PC-9 (cell line): ENCODE results near the gene XRCC6. TPM values are rescaled to one million over a fixed set of nuclear protein-coding genes. Genes with fewer than 3 reads are reported as not detected.
"Not testable (repeated sequence)": the region's sequence is repeated elsewhere in the genome, so short reads cannot be mapped to it uniquely, and the experiment has no call there.

Experiments
- BruUV-seq: library from RNA; stranded (reverse); fragments of 400-500 nt; replicated peaks from 2 replicates; lab custom pipeline; 2021; lab: Mats Ljungman, UMichigan
- CTCF ChIA-PET: fragments of 300-600 bp; sonication (Branson Sonifier 250); formaldehyde crosslinking; loops from one replicate; lab custom pipeline; 2022; ENCODE audit warnings: antibody characterized with exemption; lab: Charles Lee
- POLR2A ChIA-PET: fragments of 300-600 bp; sonication (Branson Sonifier 250); formaldehyde crosslinking; loops from one replicate; lab custom pipeline; 2022; ENCODE audit warnings: antibody characterized with exemption; ENCODE audit not compliant: unreplicated experiment; lab: Charles Lee
- DNase-seq, 2 experiments: peaks; one replicate each; pipeline versions ENCODE4 v3.0.0 to v3.0.0-alpha.2; 2015 to 2022; ENCODE audit warnings: mixed read lengths in 1 of 2
- H2AFZ ChIP-seq: fragments of 200-600 bp; sonication (generic); 2 replicates; pipeline ENCODE4 v1.8.1; 2017; ENCODE audit warnings: antibody characterized with exemption
- H3F3A ChIP-seq: fragments of 200-600 bp; sonication (generic); 2 replicates; pipeline ENCODE4 v1.8.1; 2017; ENCODE audit warnings: antibody characterized with exemption, mild to moderate bottlenecking, low read depth; ENCODE audit not compliant: insufficient read depth
- H3K27ac ChIP-seq: fragments of 200-600 bp; sonication (generic); 2 replicates; pipeline ENCODE4 v1.6.1; 2016; ENCODE audit warnings: mixed run types
- H3K27me3 ChIP-seq: fragments of 200-600 bp; sonication (generic); 2 replicates; pipeline ENCODE4 v1.6.1; 2016; ENCODE audit warnings: low read depth, mixed run types; ENCODE audit not compliant: insufficient read depth
- H3K36me3 ChIP-seq: fragments of 200-600 bp; sonication (generic); 2 replicates; pipeline ENCODE4 v1.6.1; 2016; ENCODE audit warnings: low read depth, mixed run types
- H3K4me1 ChIP-seq: fragments of 200-600 bp; sonication (generic); replicated peaks from 2 replicates; pipeline ENCODE4 v1.6.1; 2016; ENCODE audit warnings: mixed run types; ENCODE audit not compliant: insufficient read depth
- H3K4me2 ChIP-seq: fragments of 200-600 bp; sonication (generic); 2 replicates; pipeline ENCODE4 v1.6.1; 2017; ENCODE audit warnings: mixed run types
- H3K4me3 ChIP-seq: fragments of 200-600 bp; sonication (generic); 2 replicates; pipeline ENCODE4 v1.6.1; 2016; ENCODE audit warnings: mixed run types
- H3K79me2 ChIP-seq: fragments of 200-600 bp; sonication (generic); 2 replicates; pipeline ENCODE4 v1.6.1; 2017; ENCODE audit warnings: low read depth, mixed run types
- H3K9me2 ChIP-seq: fragments of 200-600 bp; sonication (generic); 2 replicates; pipeline ENCODE4 v1.8.1; 2017; ENCODE audit warnings: mild to moderate bottlenecking; ENCODE audit not compliant: insufficient read depth
- H3K9me3 ChIP-seq: fragments of 200-600 bp; sonication (generic); 2 replicates; pipeline ENCODE4 v1.8.1; 2016; ENCODE audit warnings: low read depth; ENCODE audit not compliant: insufficient read depth
- H4K20me1 ChIP-seq: fragments of 200-600 bp; sonication (generic); 2 replicates; pipeline ENCODE4 v1.8.1; 2017; ENCODE audit not compliant: insufficient read depth
- EZH2 ChIP-seq: fragments of 200-600 bp; sonication (generic); IDR thresholded peaks from 2 replicates; pipeline ENCODE4 v1.8.0; 2017; ENCODE audit warnings: antibody characterized with exemption, low read depth
- intact Hi-C: fragments of 100-400 bp; cut with micrococcal nuclease; formaldehyde crosslinking; loops from one replicate; pipeline ENCODE4 v1.10.0; 2022; ENCODE audit not compliant: unreplicated experiment
- total RNA-seq: library from RNA; stranded (reverse); gene quantifications from 2 replicates; pipeline ENCODE4 v1.2.3, GENCODE V29; 2021
- TF ChIP-seq, protein P1 (sequence below): fragments of 200-600 bp; sonication (generic); conservative IDR thresholded peaks from 2 replicates; pipeline ENCODE4 v1.6.1; 2017; ENCODE audit warnings: mixed run types, antibody characterized with exemption, mild to moderate bottlenecking, moderate library complexity

The XRCC6 gene
- total RNA-seq, 1 experiment from 2014 or later = 486 TPM

DNA sequence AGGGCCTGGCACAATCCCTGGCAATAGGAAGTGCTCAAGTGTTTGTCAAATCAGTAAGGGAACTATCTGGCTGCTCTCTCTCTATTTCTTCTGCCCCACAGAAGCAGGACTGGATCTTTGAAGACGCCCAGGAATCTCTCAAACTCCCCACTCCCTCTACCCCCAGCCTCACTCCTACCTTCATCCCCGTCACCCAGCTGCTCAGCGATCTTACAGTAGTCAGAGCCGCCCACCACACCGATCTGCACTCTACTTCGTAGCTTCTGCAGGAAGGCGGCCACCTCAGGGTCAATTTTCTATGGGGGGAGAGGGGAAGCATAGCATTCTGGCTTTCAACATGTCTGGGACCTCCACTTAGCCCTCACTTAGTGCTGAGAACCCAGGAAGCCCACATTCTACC, 35.2 kb upstream of the XRCC6 start:
- Histone ChIP-seq H3K79me2 (peaks cover 15% of the 10 kb centered on the region; the same call in 1 of the 2 replicates), H4K20me1 (no peaks in the 10 kb centered on the region; the same call in 1 of the 2 replicates), H2AFZ (no peak overlapping the region), H3K27ac (no peak overlapping the region), H3K36me3 (no peaks in the 10 kb centered on the region), H3K4me3 (no peak overlapping the region), H3K9me2 (no peaks in the 10 kb centered on the region), H3K9me3 (no peaks in the 10 kb centered on the region), H3F3A (peaks cover 10% of the 10 kb centered on the region), H3K4me2 (no peak overlapping the region), H3K4me1 (peaks cover 18% of the 10 kb centered on the region), H3K27me3 (no peaks in the 10 kb centered on the region)
- ChIA-PET POLR2A (no interaction called here), CTCF (no interaction called here)
- DNase-seq = no peak
- intact Hi-C loops = no loop called here
- BruUV-seq = no TSS peak
- no peak for TF ChIP-seq EZH2
- TF ChIP-seq, protein P1, sequence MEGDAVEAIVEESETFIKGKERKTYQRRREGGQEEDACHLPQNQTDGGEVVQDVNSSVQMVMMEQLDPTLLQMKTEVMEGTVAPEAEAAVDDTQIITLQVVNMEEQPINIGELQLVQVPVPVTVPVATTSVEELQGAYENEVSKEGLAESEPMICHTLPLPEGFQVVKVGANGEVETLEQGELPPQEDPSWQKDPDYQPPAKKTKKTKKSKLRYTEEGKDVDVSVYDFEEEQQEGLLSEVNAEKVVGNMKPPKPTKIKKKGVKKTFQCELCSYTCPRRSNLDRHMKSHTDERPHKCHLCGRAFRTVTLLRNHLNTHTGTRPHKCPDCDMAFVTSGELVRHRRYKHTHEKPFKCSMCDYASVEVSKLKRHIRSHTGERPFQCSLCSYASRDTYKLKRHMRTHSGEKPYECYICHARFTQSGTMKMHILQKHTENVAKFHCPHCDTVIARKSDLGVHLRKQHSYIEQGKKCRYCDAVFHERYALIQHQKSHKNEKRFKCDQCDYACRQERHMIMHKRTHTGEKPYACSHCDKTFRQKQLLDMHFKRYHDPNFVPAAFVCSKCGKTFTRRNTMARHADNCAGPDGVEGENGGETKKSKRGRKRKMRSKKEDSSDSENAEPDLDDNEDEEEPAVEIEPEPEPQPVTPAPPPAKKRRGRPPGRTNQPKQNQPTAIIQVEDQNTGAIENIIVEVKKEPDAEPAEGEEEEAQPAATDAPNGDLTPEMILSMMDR = no peak

DNA sequence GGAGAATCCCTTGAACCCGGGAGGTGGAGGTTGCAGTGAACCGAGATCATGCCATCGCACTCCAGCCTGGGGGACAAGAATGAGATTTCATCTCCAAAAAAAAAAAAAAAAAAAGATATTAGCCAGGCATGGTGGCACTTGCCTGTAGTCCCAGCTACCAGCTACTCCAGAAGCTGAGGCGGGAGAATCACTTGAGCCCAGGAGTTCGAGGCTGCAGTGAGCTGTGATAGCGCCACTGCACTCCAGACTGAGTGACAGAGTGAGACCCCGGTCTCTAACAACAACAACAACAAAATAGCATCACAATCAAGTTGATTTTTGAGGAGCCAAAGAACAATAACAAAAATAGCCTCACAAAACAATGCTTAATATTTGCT, 33.8 kb upstream of the XRCC6 start:
- TF ChIP-seq, protein P1 = no peak
- no peak for TF ChIP-seq EZH2
- no peak overlapping the region for H2AFZ ChIP-seq
- peaks cover 18% of the 10 kb centered on the region for H3K4me1 ChIP-seq
- H3K4me2 ChIP-seq = no peak overlapping the region
- DNase-seq = no peak
- peaks cover 15% of the 10 kb centered on the region; the same call in 1 of the 2 replicates for H3K79me2 ChIP-seq
- H3K9me3 ChIP-seq = no peaks in the 10 kb centered on the region
- no peak overlapping the region for H3K27ac ChIP-seq
- intact Hi-C loops = no loop called here
- ChIA-PET POLR2A (no interaction called here), CTCF (interaction anchor here (0.6 kb wide), 1 partner anchor 37 kb away, joined by 3 read pairs; no protein-coding TSS in a partner anchor)
- H3K9me2 ChIP-seq = no peaks in the 10 kb centered on the region
- H3K4me3 ChIP-seq = no peak overlapping the region
- H3K27me3 ChIP-seq = no peaks in the 10 kb centered on the region
- H3F3A ChIP-seq = peaks cover 17% of the 10 kb centered on the region
- H3K36me3 ChIP-seq = no peaks in the 10 kb centered on the region
- no peaks in the 10 kb centered on the region; the same call in 1 of the 2 replicates for H4K20me1 ChIP-seq
- BruUV-seq = no TSS peak

DNA sequence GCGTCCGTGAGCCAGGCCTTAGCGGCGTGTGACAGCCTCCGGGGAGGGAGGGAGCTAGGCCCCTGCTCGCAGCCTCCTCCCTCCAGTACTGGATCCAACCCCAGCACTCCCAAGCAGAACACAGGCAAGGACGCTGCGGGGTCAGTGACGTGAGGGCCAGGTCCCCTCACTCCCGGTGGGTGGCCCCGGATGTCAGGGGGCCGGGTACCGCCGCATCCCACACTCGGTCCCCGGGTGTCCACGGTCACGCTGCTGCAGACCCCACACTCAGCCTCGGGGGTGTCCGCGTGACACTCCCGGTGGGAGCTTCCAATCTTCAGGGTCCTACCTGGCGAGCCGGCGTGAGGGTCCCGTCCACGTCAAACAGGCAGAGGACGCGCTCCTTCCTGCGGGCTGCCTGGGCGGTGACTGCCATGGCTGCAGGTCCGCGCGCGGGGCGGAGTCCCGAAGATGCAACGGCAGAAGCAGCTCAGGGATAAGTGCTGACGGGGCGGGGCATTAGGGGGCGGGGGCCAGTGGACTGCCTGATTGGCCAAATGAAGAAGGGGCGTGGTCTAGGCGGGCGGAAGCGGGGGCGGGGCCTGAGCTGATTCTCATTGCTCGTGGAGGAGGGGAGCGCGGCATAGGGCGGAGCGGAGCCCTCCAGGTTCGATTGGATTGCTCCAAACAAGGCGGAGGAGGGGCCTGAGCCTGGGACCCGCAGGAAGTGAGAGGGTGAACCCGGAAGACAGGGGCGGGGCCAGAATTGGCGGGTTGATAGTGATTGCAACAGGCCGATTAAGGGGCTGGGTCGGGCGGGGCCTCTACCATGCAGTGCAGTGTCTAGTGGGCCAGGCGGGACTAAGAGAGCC, 31.5 kb upstream of the XRCC6 start, which contains the start of gene PMM1:
Gene PMM1, minus strand, starts transcription at position 450 of the 851 bp plus-strand sequence. Its CDS starts 35 bp downstream, at position 415.
- Histone ChIP-seq H3K27me3 (no peaks in the 10 kb centered on the region), H3K9me2 (no peaks in the 10 kb centered on the region), H3F3A (peaks cover 24% of the 10 kb centered on the region), H3K4me1 (peaks cover 18% of the 10 kb centered on the region), H2AFZ (peak within 1 kb of the TSS; percentile 98), H3K79me2 (peaks cover 15% of the 10 kb centered on the region; the same call in 1 of the 2 replicates), H3K27ac (peak within 1 kb of the TSS; percentile 37; the same call in 1 of the 2 replicates), H3K36me3 (no peaks in the 10 kb centered on the region), H4K20me1 (no peaks in the 10 kb centered on the region; the same call in 1 of the 2 replicates), H3K4me2 (peak within 1 kb of the TSS; percentile 96), H3K9me3 (no peaks in the 10 kb centered on the region), H3K4me3 (peak within 1 kb of the TSS; percentile 98)
- POLR2A ChIA-PET = interaction anchor here (0.5 to 1.2 kb wide), 22 partner anchors 15 to 1424 kb away, joined by 3 to 37 read pairs (median 4); partner anchors contain the start of genes DESI1, POLR3H and XRCC6
- BruUV-seq = no TSS peak
- CTCF ChIA-PET = interaction anchor here (0.6 to 1.2 kb wide), 10 partner anchors 9 to 937 kb away, joined by 3 to 19 read pairs (median 4); partner anchors contain the start of gene XRCC6
- intact Hi-C loops = loop anchor here (1.0 to 10.0 kb wide), 3 partner anchors 32 to 185 kb away; partner anchors contain the start of genes DESI1, POLR3H and XRCC6
- TF ChIP-seq EZH2 = no peak
- peak; percentile 99 to 100 for DNase-seq

DNA sequence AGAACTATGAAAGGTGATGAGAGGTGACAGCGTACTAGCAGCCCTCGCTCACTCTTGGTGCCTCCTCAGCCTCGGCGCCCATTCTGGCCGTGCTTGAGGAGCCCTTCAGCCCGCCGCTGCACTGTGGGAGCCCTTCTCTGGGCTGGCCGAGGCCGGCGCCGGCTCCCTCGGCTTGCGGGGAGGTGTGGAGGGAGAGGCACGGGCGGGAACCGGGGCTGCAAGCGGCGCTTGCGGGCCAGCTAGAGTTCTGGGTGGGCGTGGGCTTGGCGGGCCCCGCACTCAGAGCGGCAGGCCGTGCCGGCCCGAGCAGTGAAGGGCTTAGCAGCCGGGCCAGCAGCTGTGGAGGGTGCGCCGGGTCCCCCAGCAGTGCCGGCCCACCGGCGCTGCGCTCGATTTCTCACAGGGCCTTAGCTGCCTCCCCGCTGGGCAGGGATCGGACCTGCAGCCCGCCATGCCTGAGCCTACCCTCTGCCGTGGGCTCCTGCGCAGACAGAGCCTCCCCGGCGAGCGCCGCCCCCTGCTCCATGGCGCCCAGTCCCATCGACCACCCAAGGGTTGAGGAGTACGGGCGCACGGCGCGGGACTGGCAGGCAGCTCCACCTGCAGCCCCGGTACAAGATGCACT, 27.6 kb upstream of the XRCC6 start:
- H3K4me2 ChIP-seq, H3K27me3 ChIP-seq, H3K9me3 ChIP-seq, H3K4me3 ChIP-seq, H2AFZ ChIP-seq, BruUV-seq, H3K4me1 ChIP-seq, DNase-seq, H3K79me2 ChIP-seq, H3K27ac ChIP-seq, H3K9me2 ChIP-seq, H3K36me3 ChIP-seq, CTCF ChIA-PET, H4K20me1 ChIP-seq: not testable (repeated sequence)
- intact Hi-C loops = loop anchor here (10.0 kb wide), 1 partner anchor 189 kb away; no protein-coding TSS in a partner anchor
- H3F3A ChIP-seq = peaks cover 52% of the 10 kb centered on the region
- POLR2A ChIA-PET = interaction anchor here (0.6 kb wide), 1 partner anchor 11 kb away, joined by 3 read pairs; no protein-coding TSS in a partner anchor
